ENCODE data around the gene INTS4. TPM values are rescaled to one million over a fixed set of nuclear protein-coding genes. Genes with fewer than 3 reads are reported as not detected.
"Not testable (repeated sequence)": the region's sequence is repeated elsewhere in the genome, so short reads cannot be mapped to it uniquely, and the experiment has no call there.

Gene INTS4
- total RNA-seq, 2 experiments from 2014 or later = 45.5 to 46.0 TPM

DNA sequence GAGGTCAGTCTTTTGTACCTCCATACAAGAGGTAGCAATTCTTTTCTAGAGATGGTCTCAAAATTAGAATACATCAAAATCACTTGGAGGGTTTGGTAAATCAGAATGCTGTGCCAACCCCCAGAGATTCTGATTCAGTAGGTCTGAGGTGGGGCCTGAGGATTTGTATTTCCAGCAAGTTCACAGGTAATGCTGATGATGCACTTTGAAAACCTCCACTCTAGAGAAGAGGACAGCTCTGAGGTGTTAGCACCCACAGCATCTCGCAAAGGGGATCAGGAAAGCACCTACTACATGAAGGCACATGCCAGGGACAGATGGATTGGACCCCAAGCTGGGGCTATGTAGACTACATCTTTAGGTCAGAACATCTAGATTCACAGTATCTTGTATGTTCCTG is 21.4 kb upstream of the INTS4 start:
- Mint-ChIP-seq H3K27ac (no peak overlapping the region), H3K9me3 (no peaks in the 10 kb centered on the region), H3K4me1 (ENCODE audit: low read depth) (no peaks in the 10 kb centered on the region), H3K4me3 (no peak overlapping the region), H3K36me3 (ENCODE audit: low read depth) (no peaks in the 10 kb centered on the region), H3K27me3 (ENCODE audit: low read depth) (peaks cover 2% of the 10 kb centered on the region)
- CTCF ChIA-PET = interaction anchor here (1.2 kb wide), 1 partner anchor 16 kb away, joined by 4 read pairs; no protein-coding TSS in a partner anchor
- intact Hi-C loops (cut with micrococcal nuclease) = no loop called here
- DNase-seq = no peak

DNA sequence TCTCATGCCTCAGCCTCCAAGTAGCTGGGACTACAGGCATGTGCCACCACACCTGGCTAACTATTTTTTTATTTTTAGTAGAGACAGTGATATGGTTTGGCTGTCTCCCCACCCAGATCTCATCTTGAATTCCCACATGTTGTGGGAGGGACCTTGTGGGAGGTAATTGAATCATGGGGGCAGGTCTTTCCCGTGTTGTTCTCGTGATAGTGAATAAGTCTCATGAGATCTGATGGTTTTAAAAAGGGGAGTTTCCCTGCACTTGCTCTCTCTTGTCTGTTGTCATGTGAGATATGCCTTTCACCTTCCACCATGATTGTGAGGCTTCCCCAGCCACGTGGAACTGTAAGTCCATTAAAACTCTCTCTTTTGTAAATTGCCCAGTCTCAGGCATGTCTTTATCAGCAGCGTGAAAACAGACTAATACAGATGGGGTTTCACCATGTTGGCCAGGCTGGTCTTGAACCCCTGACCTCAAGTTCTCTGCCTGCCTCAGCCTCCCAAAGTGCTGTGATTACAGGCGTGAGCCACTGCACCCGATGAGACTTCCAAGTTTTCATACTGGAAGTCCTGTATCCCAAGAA is 20.6 kb upstream of the INTS4 start:
- H3K27ac Mint-ChIP-seq = not testable (repeated sequence)

DNA sequence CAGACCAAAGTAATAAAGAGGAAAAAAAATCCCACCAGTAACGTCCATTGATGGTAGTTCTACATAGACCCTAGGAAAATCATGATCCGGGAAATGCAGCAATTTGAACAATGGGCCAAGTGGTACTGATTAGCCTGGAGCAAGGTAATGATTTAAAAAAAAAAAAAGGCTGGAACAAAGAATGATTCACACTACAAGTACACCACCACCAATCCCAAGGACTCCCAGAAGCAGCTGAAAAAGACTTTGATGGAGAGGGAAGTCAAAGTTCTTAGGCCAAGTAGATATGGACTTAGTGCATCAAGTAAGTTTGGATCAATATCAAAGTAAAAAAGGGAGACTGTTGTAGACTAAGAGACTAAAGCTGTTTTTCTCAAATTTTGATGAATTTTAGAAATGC is 16.8 kb upstream of the INTS4 start:
- Mint-ChIP-seq H3K9me3 (no peaks in the 10 kb centered on the region), H3K27ac (no peak overlapping the region), H3K4me3 (no peak overlapping the region), H3K36me3 (ENCODE audit: low read depth) (no peaks in the 10 kb centered on the region), H3K4me1 (ENCODE audit: low read depth) (no peaks in the 10 kb centered on the region), H3K27me3 (ENCODE audit: low read depth) (peaks cover 2% of the 10 kb centered on the region)
- no peak for DNase-seq
- CTCF ChIA-PET = interaction anchor here (1.1 kb wide), 1 partner anchor 34 kb away, joined by 3 read pairs; no protein-coding TSS in a partner anchor
- intact Hi-C loops (cut with micrococcal nuclease) = no loop called here

More for the DNA sequence above, 20.6 kb upstream of the INTS4 start:
- DNase-seq; H3K4me3 Mint-ChIP-seq; H3K27me3 Mint-ChIP-seq (ENCODE audit: low read depth); intact Hi-C loops (cut with micrococcal nuclease); H3K9me3 Mint-ChIP-seq; H3K36me3 Mint-ChIP-seq (ENCODE audit: low read depth); H3K4me1 Mint-ChIP-seq (ENCODE audit: low read depth): not testable (repeated sequence)
- CTCF ChIA-PET = interaction anchor here (1.2 kb wide), 1 partner anchor 15 kb away, joined by 4 read pairs; no protein-coding TSS in a partner anchor

- intact Hi-C loops (cut with micrococcal nuclease) = no loop called here
- Mint-ChIP-seq H3K4me3 (no peak overlapping the region), H3K9me3 (no peaks in the 10 kb centered on the region), H3K36me3 (ENCODE audit: low read depth) (no peaks in the 10 kb centered on the region), H3K27ac (no peak overlapping the region), H3K4me1 (ENCODE audit: low read depth) (no peaks in the 10 kb centered on the region), H3K27me3 (ENCODE audit: low read depth) (peaks cover 2% of the 10 kb centered on the region)
- CTCF ChIA-PET = interaction anchor here (0.6 to 1.1 kb wide), 2 partner anchors 34 to 572 kb away, joined by 3 to 4 read pairs; no protein-coding TSS in a partner anchor
- no peak for DNase-seq
Measured at GRCh38 chr11:78010755-78011154, 16.3 kb upstream of the INTS4 start.

- Mint-ChIP-seq H3K27me3 (ENCODE audit: low read depth) (peaks cover 2% of the 10 kb centered on the region), H3K9me3 (no peaks in the 10 kb centered on the region), H3K4me3 (no peak overlapping the region), H3K36me3 (ENCODE audit: low read depth) (no peaks in the 10 kb centered on the region), H3K27ac (no peak overlapping the region), H3K4me1 (ENCODE audit: low read depth) (no peaks in the 10 kb centered on the region)
- CTCF ChIA-PET = interaction anchor here (0.6 to 2.3 kb wide), 5 partner anchors 9 to 572 kb away, joined by 3 to 5 read pairs (median 4); no protein-coding TSS in a partner anchor
- DNase-seq = no peak
- intact Hi-C loops (cut with micrococcal nuclease) = no loop called here
Measured at GRCh38 chr11:78010304-78010703, 15.8 kb upstream of the INTS4 start.

- Mint-ChIP-seq H3K27me3 (ENCODE audit: low read depth) (no peaks in the 10 kb centered on the region), H3K36me3 (ENCODE audit: low read depth) (no peaks in the 10 kb centered on the region), H3K4me1 (ENCODE audit: low read depth) (no peaks in the 10 kb centered on the region), H3K9me3 (no peaks in the 10 kb centered on the region), H3K27ac (no peak overlapping the region), H3K4me3 (no peak overlapping the region)
- CTCF ChIA-PET = interaction anchor here (2.3 to 2.6 kb wide), 3 partner anchors 10 to 36 kb away, joined by 5 to 14 read pairs (median 14); no protein-coding TSS in a partner anchor
- intact Hi-C loops (cut with micrococcal nuclease) = no loop called here
- no peak for DNase-seq
Measured at GRCh38 chr11:78009062-78009461, 14.6 kb upstream of the INTS4 start.

- Mint-ChIP-seq H3K27ac (no peak overlapping the region), H3K4me1 (ENCODE audit: low read depth) (peaks cover 5% of the 10 kb centered on the region), H3K27me3 (ENCODE audit: low read depth) (no peaks in the 10 kb centered on the region), H3K36me3 (ENCODE audit: low read depth) (no peaks in the 10 kb centered on the region), H3K4me3 (no peak overlapping the region), H3K9me3 (no peaks in the 10 kb centered on the region)
- intact Hi-C loops (cut with micrococcal nuclease) = loop anchor here (1.0 kb wide), 1 partner anchor 180 kb away; the partner anchor contains the start of gene RSF1
- peak; percentile 66 for DNase-seq
- CTCF ChIA-PET = interaction anchor here (0.6 to 2.1 kb wide), 17 partner anchors 8 to 248 kb away, joined by 3 to 14 read pairs (median 3); no protein-coding TSS in a partner anchor
Measured at GRCh38 chr11:78000193-78000592, 5.7 kb upstream of the INTS4 start.

DNA sequence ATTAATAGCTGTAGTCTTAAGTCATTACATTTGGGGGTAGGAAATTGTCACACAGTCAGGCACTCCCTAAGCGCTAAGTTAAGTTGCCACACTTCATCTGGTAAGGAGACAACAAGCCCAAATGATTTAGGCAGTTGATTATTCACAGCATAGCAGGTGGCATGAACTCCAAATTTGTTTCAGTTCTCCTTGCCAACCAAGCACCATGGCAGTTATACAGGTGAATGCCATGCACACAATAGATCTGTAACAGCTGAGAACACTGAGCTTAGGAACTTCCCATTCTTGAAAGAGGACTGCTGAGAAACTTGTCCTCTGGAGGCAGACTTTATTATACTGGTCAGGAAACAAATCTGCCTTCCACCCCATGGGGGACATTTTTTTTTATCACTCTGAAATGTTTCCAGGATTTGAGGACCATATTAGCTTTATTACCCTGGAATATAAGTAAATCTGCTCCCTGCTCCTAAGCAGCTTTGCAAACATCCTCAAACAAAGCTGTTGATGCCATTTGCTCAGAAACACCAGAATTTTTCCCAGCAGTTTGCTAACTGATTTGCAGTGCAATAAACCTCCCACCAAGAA is 5.1 kb upstream of the INTS4 start:
- Mint-ChIP-seq H3K4me1 (ENCODE audit: low read depth) (peaks cover 7% of the 10 kb centered on the region), H3K9me3 (no peaks in the 10 kb centered on the region), H3K4me3 (no peak overlapping the region), H3K27ac (no peak overlapping the region), H3K27me3 (ENCODE audit: low read depth) (no peaks in the 10 kb centered on the region), H3K36me3 (ENCODE audit: low read depth) (no peaks in the 10 kb centered on the region)
- CTCF ChIA-PET = interaction anchor here (0.6 to 2.1 kb wide), 18 partner anchors 9 to 419 kb away, joined by 3 to 14 read pairs (median 3); no protein-coding TSS in a partner anchor
- no peak for DNase-seq
- intact Hi-C loops (cut with micrococcal nuclease) = loop anchor here (1.0 to 10.0 kb wide), 2 partner anchors 179 to 1555 kb away; partner anchors contain the start of genes EMSY and RSF1

DNA sequence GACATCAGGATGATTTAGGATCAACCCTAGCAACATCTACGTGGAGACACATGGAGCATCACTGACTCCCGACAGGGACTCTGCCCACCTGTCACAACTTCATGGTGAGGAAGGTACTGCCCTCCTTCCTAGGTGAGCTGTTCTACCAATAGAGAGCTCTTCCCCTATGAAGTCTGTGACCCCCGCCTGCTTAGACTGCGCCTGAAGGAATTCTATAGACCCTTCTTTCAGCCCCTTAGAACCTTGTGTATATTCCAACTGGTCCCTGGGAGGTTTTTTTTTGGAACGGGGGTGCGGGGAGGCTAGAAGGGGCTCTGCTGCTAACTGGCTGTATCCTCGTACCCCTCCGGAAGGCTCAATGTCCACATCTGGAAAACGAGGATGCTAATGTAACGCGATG is 566 bp downstream of the INTS4 start:
- Mint-ChIP-seq H3K4me3 (peak overlapping the region; percentile 83), H3K27ac (peak overlapping the region; percentile 91), H3K9me3 (no peaks in the 10 kb centered on the region), H3K36me3 (ENCODE audit: low read depth) (peaks cover 4% of the 10 kb centered on the region), H3K4me1 (ENCODE audit: low read depth) (peaks cover 17% of the 10 kb centered on the region), H3K27me3 (ENCODE audit: low read depth) (no peaks in the 10 kb centered on the region)
- CTCF ChIA-PET = interaction anchor here (0.6 kb wide), 1 partner anchor 685 kb away, joined by 6 read pairs; no protein-coding TSS in a partner anchor
- intact Hi-C loops (cut with micrococcal nuclease) = loop anchor here (1.0 to 10.0 kb wide), 12 partner anchors 53 to 1549 kb away; partner anchors contain the start of genes ALG8, CLNS1A, EMSY and GAB2
- peak; percentile 7 for DNase-seq

DNA sequence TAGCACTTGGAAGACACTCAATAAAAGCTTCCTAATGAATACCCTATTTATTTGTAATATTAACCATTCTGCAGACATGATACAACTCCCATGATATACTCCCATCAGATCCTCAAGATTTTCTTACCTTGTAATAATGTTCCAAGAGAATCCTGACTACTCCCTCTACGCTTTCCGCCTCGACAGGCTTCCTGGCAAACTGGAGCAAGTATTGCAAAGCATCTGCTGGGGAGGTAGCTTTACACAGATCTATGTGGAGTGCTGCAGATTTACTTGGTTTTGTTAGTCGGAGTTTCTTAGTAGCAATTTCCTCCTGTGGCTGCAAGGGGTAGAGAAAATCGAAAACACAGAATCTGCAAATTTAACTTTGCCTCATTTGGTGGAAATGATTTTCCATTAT is 3.5 kb downstream of the INTS4 start:
- Mint-ChIP-seq H3K36me3 (ENCODE audit: low read depth) (peaks cover 24% of the 10 kb centered on the region), H3K27ac (no peak overlapping the region), H3K4me1 (ENCODE audit: low read depth) (peaks cover 26% of the 10 kb centered on the region), H3K4me3 (no peak overlapping the region), H3K27me3 (ENCODE audit: low read depth) (no peaks in the 10 kb centered on the region), H3K9me3 (no peaks in the 10 kb centered on the region)
- CTCF ChIA-PET = interaction anchor here (0.5 kb wide), 1 partner anchor 10 kb away, joined by 3 read pairs; no protein-coding TSS in a partner anchor
- no peak for DNase-seq
- intact Hi-C loops (cut with micrococcal nuclease) = loop anchor here (10.0 kb wide), 1 partner anchor 1546 kb away; the partner anchor contains the start of gene EMSY

GRCh38 chr11:77986456-77986855 is 8.0 kb downstream of the INTS4 start:
- H3K27ac Mint-ChIP-seq; H3K27me3 Mint-ChIP-seq (ENCODE audit: low read depth); intact Hi-C loops (cut with micrococcal nuclease); H3K9me3 Mint-ChIP-seq; H3K4me3 Mint-ChIP-seq; CTCF ChIA-PET; DNase-seq: not testable (repeated sequence)
- H3K36me3 Mint-ChIP-seq (ENCODE audit: low read depth) = peaks cover 48% of the 10 kb centered on the region
- peaks cover 26% of the 10 kb centered on the region for H3K4me1 Mint-ChIP-seq (ENCODE audit: low read depth)

GRCh38 chr11:77981346-77981947 is 13.0 kb downstream of the INTS4 start:
- Mint-ChIP-seq H3K4me1 (ENCODE audit: low read depth) (peaks cover 20% of the 10 kb centered on the region), H3K4me3 (no peak overlapping the region), H3K27me3 (ENCODE audit: low read depth) (no peaks in the 10 kb centered on the region), H3K36me3 (ENCODE audit: low read depth) (peaks cover 42% of the 10 kb centered on the region), H3K9me3 (no peaks in the 10 kb centered on the region), H3K27ac (no peak overlapping the region)
- intact Hi-C loops (cut with micrococcal nuclease) = no loop called here
- CTCF ChIA-PET = interaction anchor here (0.6 to 1.0 kb wide), 3 partner anchors 9 to 284 kb away, joined by 3 read pairs; no protein-coding TSS in a partner anchor
- no peak for DNase-seq

Measured in activated naive CD4-positive, alpha-beta T cell treated with anti-CD3 and anti-CD28 coated beads for 36 hours (primary cell).